K562 (cell line): ENCODE measurements around the gene TPGS1. TPM values are rescaled to one million over a fixed set of nuclear protein-coding genes. Genes with fewer than 3 reads are reported as not detected.

Experiments used
- CHCHD3 ChIP-seq: fragments of 250-450 bp; sonication (Bioruptor Pico); IDR thresholded peaks from 2 replicates; pipeline ENCODE4 v2.1.2; 2022; ENCODE audit warnings: mild to moderate bottlenecking
- FOS ChIP-seq: IDR thresholded peaks from 3 replicates; pipeline ENCODE4 v1.6.1; 2011; ENCODE audit not compliant: insufficient read length; ENCODE audit errors: extremely low read depth
- LEF1 ChIP-seq: fragments of 450-650 bp; IDR thresholded peaks from 2 replicates; pipeline ENCODE4 v1.6.1; 2016; ENCODE audit warnings: mild to moderate bottlenecking
- MBD2 ChIP-seq: sonication (generic); IDR thresholded peaks from 2 replicates; pipeline ENCODE4 v1.6.1; 2016; ENCODE audit warnings: low read depth, borderline replicate concordance
- MTA2 ChIP-seq: fragments of 450-650 bp; IDR thresholded peaks from 2 replicates; pipeline ENCODE4 v1.6.1; 2016; ENCODE audit warnings: low read depth
- NCOA1 ChIP-seq: fragments of 450-650 bp; IDR thresholded peaks from 2 replicates; pipeline ENCODE4 v1.6.1; 2016; ENCODE audit warnings: low read depth
- RBM22 ChIP-seq: fragments of 200-400 bp; formaldehyde crosslinking; IDR thresholded peaks from 2 replicates; pipeline ENCODE4 v1.6.1; 2018; ENCODE audit warnings: low read length, low read depth; ENCODE audit not compliant: poor library complexity, severe bottlenecking
- SMAD1 ChIP-seq: fragments of 150-350 bp; IDR thresholded peaks from 2 replicates; pipeline ENCODE4 v1.6.1; 2014; ENCODE audit warnings: low read length, low read depth; ENCODE audit not compliant: partially characterized antibody
- SMC3 ChIP-seq: conservative IDR thresholded peaks from 2 replicates; pipeline ENCODE4 v1.6.1; 2011; ENCODE audit warnings: low read depth, low read length, improper control_type of control experiment; ENCODE audit not compliant: insufficient read depth
- ZC3H8 ChIP-seq: fragments of 450-650 bp; IDR thresholded peaks from 2 replicates; pipeline ENCODE4 v1.6.1; 2017
- polyA plus RNA-seq, 8 experiments: library from polyadenylated mRNA; depleted of rRNA in 4 of 8; stranded (reverse) in 5 of 8; unstranded in 3 of 8; fragments of >200 nt; fragmentation: Nextera tagmentation in 2 of 8; fragmentation: Illumina TruSeq in 1 of 8; extraction: Ambion mirVana in 2 of 8; extraction: Trizol in 1 of 8; gene quantifications; 2 replicates each; pipeline versions ENCODE4 v1.2.1 to v1.2.3, GENCODE V29; 2011 to 2014; ENCODE audit warnings: inconsistent platforms in 1 of 8, missing spikeins in 1 of 8
- total RNA-seq, 7 experiments: library from RNA; depleted of rRNA in 6 of 7; stranded (reverse); fragments of >200 nt in 6 of 7; fragmentation: Illumina TruSeq in 2 of 7; extraction: Trizol in 2 of 7; gene quantifications; 2 replicates each; pipeline versions ENCODE4 v1.2.1 to v1.2.3, GENCODE V29; 2011 to 2021; ENCODE audit warnings: low replicate concordance in 1 of 7
- TF ChIP-seq, protein P1 (sequence below): fragments of 450-650 bp; conservative IDR thresholded peaks from 2 replicates; pipeline ENCODE4 v1.6.1; 2016; ENCODE audit warnings: missing genetic modification characterization, low read depth, mild to moderate bottlenecking, control low read depth, missing compliant biosample characterization
- TF ChIP-seq, protein P2 (sequence below), 2 experiments: fragments of 200-800 bp in 1 of 2; sonication (Bioruptor generic) in 1 of 2; sonication (generic) in 1 of 2; formaldehyde crosslinking in 1 of 2; IDR thresholded peaks in 1 of 2; conservative IDR thresholded peaks in 1 of 2; 2 replicates each; pipeline versions ENCODE4 v1.5.0 to v1.6.1; 2016 to 2020; ENCODE audit warnings: missing compliant biosample characterization in 1 of 2, missing genetic modification characterization in 1 of 2, missing genetic modification reagents in 1 of 2
- TF ChIP-seq, protein P3 (sequence below): sonication (generic); formaldehyde crosslinking; IDR thresholded peaks from 2 replicates; pipeline ENCODE4 v1.8.1; 2023; ENCODE audit warnings: mild to moderate bottlenecking, missing genetic modification reagents
- TF ChIP-seq, protein P4 (sequence below): sonication (generic); formaldehyde crosslinking; IDR thresholded peaks from 2 replicates; pipeline ENCODE4 v1.8.0; 2022; ENCODE audit warnings: mild to moderate bottlenecking, missing genetic modification reagents
- TF ChIP-seq, protein P5 (sequence below): fragments of 450-650 bp; IDR thresholded peaks from 2 replicates; pipeline ENCODE4 v1.6.1; 2017; ENCODE audit warnings: antibody characterized with exemption, mild to moderate bottlenecking
- TF ChIP-seq, protein P6 (sequence below): sonication (generic); formaldehyde crosslinking; IDR thresholded peaks from 2 replicates; pipeline ENCODE4 v1.9.0; 2022; ENCODE audit warnings: mild to moderate bottlenecking, missing genetic modification reagents

The TPGS1 gene
- total and polyA plus RNA-seq, 9 of the 15 experiments (the other 6 are each of a cell fraction or from before 2014, with no cell fraction given), result 0.30 to 31.6 (median 1.2) TPM; not detected in 2

DNA sequence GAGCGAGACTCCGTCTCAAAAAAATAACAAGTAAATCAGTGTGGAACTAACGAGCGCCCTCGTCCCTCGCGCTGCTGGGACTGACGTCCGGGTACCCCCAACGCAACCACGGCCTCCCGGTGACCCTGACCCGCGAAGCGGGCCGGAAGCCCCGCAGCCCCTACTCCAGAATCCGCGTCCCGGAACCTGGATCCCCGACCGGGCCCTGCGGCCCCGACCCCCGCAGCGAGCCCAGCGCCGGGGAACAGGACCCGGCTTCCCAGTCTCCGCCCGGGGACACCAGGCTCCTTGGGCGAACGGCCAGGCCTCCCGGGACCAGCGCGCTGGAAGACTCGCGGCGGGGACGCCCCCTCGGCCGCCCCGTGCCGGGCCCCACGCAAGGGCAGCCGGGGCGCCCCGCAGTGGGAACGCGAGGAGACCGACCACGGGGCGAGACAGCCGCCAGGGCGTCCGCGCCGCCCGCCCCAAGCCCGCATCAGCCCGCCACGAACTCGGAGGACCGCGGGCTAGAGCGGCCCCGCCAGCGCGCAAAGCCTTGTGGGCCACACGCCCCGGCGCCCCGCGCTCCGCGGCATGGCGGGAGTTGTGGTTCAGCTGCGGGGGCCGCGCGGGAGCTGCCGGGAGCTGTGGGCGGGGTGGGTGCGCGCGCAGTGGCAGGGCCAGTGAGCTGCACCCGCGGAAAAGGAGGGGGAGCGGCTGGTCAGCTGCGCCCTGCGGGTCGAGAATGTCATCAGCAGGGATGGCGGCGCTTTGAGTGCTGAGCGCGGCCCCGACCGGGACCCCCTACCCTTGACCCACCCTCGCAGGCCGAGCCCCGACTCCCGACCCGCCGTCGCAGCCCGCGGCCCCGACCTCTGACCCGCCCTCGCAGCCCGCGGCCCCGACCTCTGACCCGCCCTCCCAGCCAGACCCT lies 18.5 kb upstream of the TPGS1 start (continued):
- TF ChIP-seq, protein P1, sequence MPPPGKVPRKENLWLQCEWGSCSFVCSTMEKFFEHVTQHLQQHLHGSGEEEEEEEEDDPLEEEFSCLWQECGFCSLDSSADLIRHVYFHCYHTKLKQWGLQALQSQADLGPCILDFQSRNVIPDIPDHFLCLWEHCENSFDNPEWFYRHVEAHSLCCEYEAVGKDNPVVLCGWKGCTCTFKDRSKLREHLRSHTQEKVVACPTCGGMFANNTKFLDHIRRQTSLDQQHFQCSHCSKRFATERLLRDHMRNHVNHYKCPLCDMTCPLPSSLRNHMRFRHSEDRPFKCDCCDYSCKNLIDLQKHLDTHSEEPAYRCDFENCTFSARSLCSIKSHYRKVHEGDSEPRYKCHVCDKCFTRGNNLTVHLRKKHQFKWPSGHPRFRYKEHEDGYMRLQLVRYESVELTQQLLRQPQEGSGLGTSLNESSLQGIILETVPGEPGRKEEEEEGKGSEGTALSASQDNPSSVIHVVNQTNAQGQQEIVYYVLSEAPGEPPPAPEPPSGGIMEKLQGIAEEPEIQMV, result no peak
- TF ChIP-seq MBD2 (peak; percentile 76; the same call in 1 of the 2 replicates), SMC3 (no peak), MTA2 (no peak), LEF1 (no peak), FOS (no peak), RBM22 (peak; percentile 38), SMAD1 (peak; percentile 52), CHCHD3 (CRISPR knock-in tag) (no peak), NCOA1 (no peak), ZC3H8 (no peak)
- TF ChIP-seq, protein P2, sequence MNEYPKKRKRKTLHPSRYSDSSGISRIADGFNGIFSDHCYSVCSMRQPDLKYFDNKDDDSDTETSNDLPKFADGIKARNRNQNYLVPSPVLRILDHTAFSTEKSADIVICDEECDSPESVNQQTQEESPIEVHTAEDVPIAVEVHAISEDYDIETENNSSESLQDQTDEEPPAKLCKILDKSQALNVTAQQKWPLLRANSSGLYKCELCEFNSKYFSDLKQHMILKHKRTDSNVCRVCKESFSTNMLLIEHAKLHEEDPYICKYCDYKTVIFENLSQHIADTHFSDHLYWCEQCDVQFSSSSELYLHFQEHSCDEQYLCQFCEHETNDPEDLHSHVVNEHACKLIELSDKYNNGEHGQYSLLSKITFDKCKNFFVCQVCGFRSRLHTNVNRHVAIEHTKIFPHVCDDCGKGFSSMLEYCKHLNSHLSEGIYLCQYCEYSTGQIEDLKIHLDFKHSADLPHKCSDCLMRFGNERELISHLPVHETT (CRISPR knock-in tag; conservative IDR thresholded peaks at IDR 0.05 in 1 of 2, IDR thresholded peaks at IDR 0.05 in 1 of 2), result peak in 1 of 2 experiments; percentile 98; a peak in 3 of 4 replicates
- TF ChIP-seq, protein P3, sequence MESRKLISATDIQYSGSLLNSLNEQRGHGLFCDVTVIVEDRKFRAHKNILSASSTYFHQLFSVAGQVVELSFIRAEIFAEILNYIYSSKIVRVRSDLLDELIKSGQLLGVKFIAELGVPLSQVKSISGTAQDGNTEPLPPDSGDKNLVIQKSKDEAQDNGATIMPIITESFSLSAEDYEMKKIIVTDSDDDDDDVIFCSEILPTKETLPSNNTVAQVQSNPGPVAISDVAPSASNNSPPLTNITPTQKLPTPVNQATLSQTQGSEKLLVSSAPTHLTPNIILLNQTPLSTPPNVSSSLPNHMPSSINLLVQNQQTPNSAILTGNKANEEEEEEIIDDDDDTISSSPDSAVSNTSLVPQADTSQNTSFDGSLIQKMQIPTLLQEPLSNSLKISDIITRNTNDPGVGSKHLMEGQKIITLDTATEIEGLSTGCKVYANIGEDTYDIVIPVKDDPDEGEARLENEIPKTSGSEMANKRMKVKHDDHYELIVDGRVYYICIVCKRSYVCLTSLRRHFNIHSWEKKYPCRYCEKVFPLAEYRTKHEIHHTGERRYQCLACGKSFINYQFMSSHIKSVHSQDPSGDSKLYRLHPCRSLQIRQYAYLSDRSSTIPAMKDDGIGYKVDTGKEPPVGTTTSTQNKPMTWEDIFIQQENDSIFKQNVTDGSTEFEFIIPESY (CRISPR knock-in tag), result peak; percentile 78; the same call in 1 of the 2 replicates
- TF ChIP-seq, protein P4, sequence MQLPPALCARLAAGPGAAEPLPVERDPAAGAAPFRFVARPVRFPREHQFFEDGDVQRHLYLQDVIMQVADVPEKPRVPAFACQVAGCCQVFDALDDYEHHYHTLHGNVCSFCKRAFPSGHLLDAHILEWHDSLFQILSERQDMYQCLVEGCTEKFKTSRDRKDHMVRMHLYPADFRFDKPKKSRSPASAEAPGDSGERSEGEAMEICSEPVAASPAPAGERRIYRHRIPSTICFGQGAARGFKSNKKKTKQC (CRISPR knock-in tag), result no peak; the same call in 1 of the 2 replicates
- TF ChIP-seq, protein P5, sequence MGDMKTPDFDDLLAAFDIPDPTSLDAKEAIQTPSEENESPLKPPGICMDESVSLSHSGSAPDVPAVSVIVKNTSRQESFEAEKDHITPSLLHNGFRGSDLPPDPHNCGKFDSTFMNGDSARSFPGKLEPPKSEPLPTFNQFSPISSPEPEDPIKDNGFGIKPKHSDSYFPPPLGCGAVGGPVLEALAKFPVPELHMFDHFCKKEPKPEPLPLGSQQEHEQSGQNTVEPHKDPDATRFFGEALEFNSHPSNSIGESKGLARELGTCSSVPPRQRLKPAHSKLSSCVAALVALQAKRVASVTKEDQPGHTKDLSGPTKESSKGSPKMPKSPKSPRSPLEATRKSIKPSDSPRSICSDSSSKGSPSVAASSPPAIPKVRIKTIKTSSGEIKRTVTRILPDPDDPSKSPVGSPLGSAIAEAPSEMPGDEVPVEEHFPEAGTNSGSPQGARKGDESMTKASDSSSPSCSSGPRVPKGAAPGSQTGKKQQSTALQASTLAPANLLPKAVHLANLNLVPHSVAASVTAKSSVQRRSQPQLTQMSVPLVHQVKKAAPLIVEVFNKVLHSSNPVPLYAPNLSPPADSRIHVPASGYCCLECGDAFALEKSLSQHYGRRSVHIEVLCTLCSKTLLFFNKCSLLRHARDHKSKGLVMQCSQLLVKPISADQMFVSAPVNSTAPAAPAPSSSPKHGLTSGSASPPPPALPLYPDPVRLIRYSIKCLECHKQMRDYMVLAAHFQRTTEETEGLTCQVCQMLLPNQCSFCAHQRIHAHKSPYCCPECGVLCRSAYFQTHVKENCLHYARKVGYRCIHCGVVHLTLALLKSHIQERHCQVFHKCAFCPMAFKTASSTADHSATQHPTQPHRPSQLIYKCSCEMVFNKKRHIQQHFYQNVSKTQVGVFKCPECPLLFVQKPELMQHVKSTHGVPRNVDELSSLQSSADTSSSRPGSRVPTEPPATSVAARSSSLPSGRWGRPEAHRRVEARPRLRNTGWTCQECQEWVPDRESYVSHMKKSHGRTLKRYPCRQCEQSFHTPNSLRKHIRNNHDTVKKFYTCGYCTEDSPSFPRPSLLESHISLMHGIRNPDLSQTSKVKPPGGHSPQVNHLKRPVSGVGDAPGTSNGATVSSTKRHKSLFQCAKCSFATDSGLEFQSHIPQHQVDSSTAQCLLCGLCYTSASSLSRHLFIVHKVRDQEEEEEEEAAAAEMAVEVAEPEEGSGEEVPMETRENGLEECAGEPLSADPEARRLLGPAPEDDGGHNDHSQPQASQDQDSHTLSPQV, result peak; percentile 88
- TF ChIP-seq, protein P6, sequence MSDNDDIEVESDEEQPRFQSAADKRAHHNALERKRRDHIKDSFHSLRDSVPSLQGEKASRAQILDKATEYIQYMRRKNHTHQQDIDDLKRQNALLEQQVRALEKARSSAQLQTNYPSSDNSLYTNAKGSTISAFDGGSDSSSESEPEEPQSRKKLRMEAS (CRISPR knock-in tag), result peak; percentile 73
